Esophagus (tissue), 2 donors: Measurements from ENCODE around the gene NLRP2B. TPM values are rescaled to one million over a fixed set of nuclear protein-coding genes. Genes with fewer than 3 reads are reported as not detected.
"Not testable (repeated sequence)": the region's sequence is repeated elsewhere in the genome, so short reads cannot be mapped to it uniquely, and the experiment has no call there.

Source experiments
- H3K27ac ChIP-seq, 2 donors: one replicate each; pipeline ENCODE4 v1.5.1; 2013; ENCODE audit warnings: low read depth in 2 of 2, mild to moderate bottlenecking in 2 of 2, inconsistent platforms in 1 of 2, low read length in 1 of 2, moderate library complexity in 1 of 2
- H3K27me3 ChIP-seq, 2 donors: one replicate each; pipeline ENCODE4 v1.6.1; 2013; ENCODE audit warnings: low read length in 2 of 2, control low read depth in 1 of 2, mild to moderate bottlenecking in 1 of 2; ENCODE audit not compliant: insufficient read depth in 2 of 2, control insufficient read depth in 1 of 2
- H3K36me3 ChIP-seq, 2 donors: one replicate each; pipeline ENCODE4 v1.6.1; 2013; ENCODE audit warnings: low read length in 1 of 2; ENCODE audit not compliant: control insufficient read depth in 2 of 2, insufficient read depth in 2 of 2
- H3K4me1 ChIP-seq, 2 donors: one replicate each; pipeline ENCODE4 v1.6.1; 2013; ENCODE audit warnings: low read length in 1 of 2; ENCODE audit not compliant: control insufficient read depth in 2 of 2, insufficient read depth in 2 of 2
- H3K4me3 ChIP-seq, 2 donors: one replicate each; pipeline ENCODE4 v1.5.1; 2013; ENCODE audit warnings: low read length in 2 of 2, mild to moderate bottlenecking in 2 of 2, low read depth in 1 of 2, moderate library complexity in 1 of 2
- H3K9me3 ChIP-seq, 2 donors: one replicate each; pipeline ENCODE4 v1.6.1; 2013; ENCODE audit warnings: mild to moderate bottlenecking in 2 of 2, low read depth in 1 of 2, low read length in 1 of 2, moderate library complexity in 1 of 2; ENCODE audit not compliant: control insufficient read depth in 2 of 2, insufficient read depth in 1 of 2
- WGBS, 2 donors: extraction: QIAGEN DNeasy Blood & Tissue Kit; methylation state at CpG; one replicate each; pipeline ENCODE4 v1.1.7; 2013; 5-methylcytosine and 5-hydroxymethylcytosine counted together
- polyA plus RNA-seq, 2 donors: library from polyadenylated mRNA; stranded (reverse); fragments of 200-250 nt; gene quantifications; one replicate each; pipeline ENCODE4 v1.2.3, GENCODE V29; 2013
- donor health status: healthy with polysubstance abuse.
- donor health status: Bipolar disorder and iron deficiency.

The NLRP2B gene
- not detected for polyA plus RNA-seq

GRCh38 chrX:57680160-57680559, at the start of gene NLRP2B:
Gene NLRP2B, minus strand, starts transcription at chrX:57680260.
- WGBS, 2 donors: 78 to 90% methylated on average over 6 of the region's 6 CpGs
- H3K9me3 ChIP-seq: peaks cover 0 to 2% of the 10 kb centered on the region in 2 donors
- H3K4me1 ChIP-seq: no peaks in the 10 kb centered on the region
- H3K36me3 ChIP-seq: no peaks in the 10 kb centered on the region
- no peak within 1 kb of the TSS for H3K4me3 ChIP-seq
- H3K27me3 ChIP-seq: no peaks in the 10 kb centered on the region
- H3K27ac ChIP-seq: no peak within 1 kb of the TSS

GRCh38 chrX:57725995-57726394, 45.9 kb upstream of the NLRP2B start:
- H3K4me3 ChIP-seq, H3K4me1 ChIP-seq, H3K9me3 ChIP-seq, H3K27ac ChIP-seq, H3K36me3 ChIP-seq, H3K27me3 ChIP-seq: not testable (repeated sequence)
- 90 to 93% methylated on average over 3 of the region's 3 CpGs for WGBS, 2 donors

- Histone ChIP-seq H3K9me3 (peaks cover 0 to 2% of the 10 kb centered on the region in 2 donors), H3K27me3 (no peaks in the 10 kb centered on the region), H3K4me3 (no peak overlapping the region), H3K36me3 (no peaks in the 10 kb centered on the region), H3K4me1 (no peaks in the 10 kb centered on the region), H3K27ac (no peak overlapping the region)
- 54 to 56% methylated on average over 2 of the region's 2 CpGs for WGBS, 2 donors
These were observed 1.3 kb upstream of the NLRP2B start for GRCh38 chrX:57681341-57681740.

GRCh38 chrX:57678686-57679428, 1.2 kb downstream of the NLRP2B start:
- Histone ChIP-seq H3K4me1 (no peaks in the 10 kb centered on the region), H3K27me3 (no peaks in the 10 kb centered on the region), H3K36me3 (no peaks in the 10 kb centered on the region), H3K4me3 (no peak overlapping the region), H3K9me3 (peaks cover 0 to 2% of the 10 kb centered on the region in 2 donors), H3K27ac (no peak overlapping the region)
- WGBS, 2 donors: 88 to 92% methylated on average over 37 of the region's 37 CpGs

GRCh38 chrX:57677132-57677858, 2.8 kb downstream of the NLRP2B start:
- H3K4me3 ChIP-seq: no peak overlapping the region
- no peaks in the 10 kb centered on the region for H3K27me3 ChIP-seq
- no peaks in the 10 kb centered on the region for H3K4me1 ChIP-seq
- no peak overlapping the region for H3K27ac ChIP-seq
- peaks cover 0 to 2% of the 10 kb centered on the region in 2 donors for H3K9me3 ChIP-seq
- no peaks in the 10 kb centered on the region for H3K36me3 ChIP-seq
- 71 to 81% methylated on average over 8 of the region's 8 CpGs for WGBS, 2 donors

- H3K4me1 ChIP-seq: no peaks in the 10 kb centered on the region
- H3K9me3 ChIP-seq: peaks cover 0 to 2% of the 10 kb centered on the region in 2 donors
- WGBS, 2 donors: 77 to 80% methylated on average over 2 of the region's 2 CpGs
- no peaks in the 10 kb centered on the region for H3K36me3 ChIP-seq
- H3K4me3 ChIP-seq: no peak overlapping the region
- H3K27ac ChIP-seq: no peak overlapping the region
- no peaks in the 10 kb centered on the region for H3K27me3 ChIP-seq
These were observed 4.7 kb downstream of the NLRP2B start for GRCh38 chrX:57675320-57675719.

- H3K4me3 ChIP-seq: no peak overlapping the region
- H3K4me1 ChIP-seq: no peaks in the 10 kb centered on the region
- H3K27me3 ChIP-seq: no peaks in the 10 kb centered on the region
- 70 to 73% methylated on average over 5 of the region's 5 CpGs for WGBS, 2 donors
- peaks cover 0 to 2% of the 10 kb centered on the region in 2 donors for H3K9me3 ChIP-seq
- no peak overlapping the region for H3K27ac ChIP-seq
- H3K36me3 ChIP-seq: no peaks in the 10 kb centered on the region
These were observed 5.2 kb downstream of the NLRP2B start for GRCh38 chrX:57674861-57675260.

GRCh38 chrX:57669961-57670360, 10.1 kb downstream of the NLRP2B start:
- Histone ChIP-seq H3K4me3 (no peak overlapping the region), H3K36me3 (peaks cover 0 to 2% of the 10 kb centered on the region in 2 donors), H3K9me3 (no peaks in the 10 kb centered on the region), H3K27me3 (no peaks in the 10 kb centered on the region), H3K4me1 (no peaks in the 10 kb centered on the region), H3K27ac (no peak overlapping the region)
- WGBS, 2 donors: 59 to 92% methylated on average over 1 of the region's 1 CpG

- 43 to 58% methylated on average over 1 of the region's 1 CpG for WGBS, 2 donors
- Histone ChIP-seq H3K36me3 (peaks cover 0 to 2% of the 10 kb centered on the region in 2 donors), H3K4me1 (no peaks in the 10 kb centered on the region), H3K9me3 (no peaks in the 10 kb centered on the region), H3K4me3 (no peak overlapping the region), H3K27me3 (no peaks in the 10 kb centered on the region), H3K27ac (no peak overlapping the region)
These were observed 13.1 kb downstream of the NLRP2B start for GRCh38 chrX:57667010-57667409.
